ENCODE data around the gene YBX2.

YBX2 gene

DNA sequence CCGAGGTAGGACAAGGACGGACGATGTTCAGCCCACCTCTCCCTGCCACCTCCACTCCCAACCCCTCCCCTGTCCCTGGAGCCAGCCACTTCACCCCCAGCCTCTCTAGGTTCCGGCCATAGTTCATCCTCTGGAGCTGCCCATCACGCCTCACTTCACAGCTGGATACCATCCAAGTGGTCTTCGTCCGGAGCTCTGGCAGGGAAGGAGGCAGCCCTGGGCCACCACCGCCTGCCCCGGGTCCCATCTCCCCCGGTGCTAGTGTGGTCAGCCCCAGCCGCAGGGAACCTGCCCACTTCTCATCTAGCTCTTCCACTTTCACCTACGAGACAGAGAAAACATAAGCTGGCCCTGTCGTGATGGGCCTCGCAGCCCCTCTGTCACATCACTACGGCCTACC is 27.0 kb upstream of the YBX2 start:
- no peak for DNase-seq (ENCODE audit: low read depth)
- Histone ChIP-seq H3K9me3 (ENCODE audit: control insufficient read depth, low read length) (no peaks in the 10 kb centered on the region), H3K4me3 (ENCODE audit: low read length) (no peak overlapping the region), H3K4me1 (ENCODE audit: control insufficient read depth, insufficient read depth, low read length) (no peaks in the 10 kb centered on the region), H3K9ac (ENCODE audit: low read length) (no peak overlapping the region), H3K27me3 (replicated peaks; ENCODE audit: control insufficient read depth, insufficient read depth, low read length) (no peaks in the 10 kb centered on the region), H3K36me3 (ENCODE audit: control insufficient read depth, insufficient read depth, low read length, severe bottlenecking) (peaks cover 77% of the 10 kb centered on the region)

DNA sequence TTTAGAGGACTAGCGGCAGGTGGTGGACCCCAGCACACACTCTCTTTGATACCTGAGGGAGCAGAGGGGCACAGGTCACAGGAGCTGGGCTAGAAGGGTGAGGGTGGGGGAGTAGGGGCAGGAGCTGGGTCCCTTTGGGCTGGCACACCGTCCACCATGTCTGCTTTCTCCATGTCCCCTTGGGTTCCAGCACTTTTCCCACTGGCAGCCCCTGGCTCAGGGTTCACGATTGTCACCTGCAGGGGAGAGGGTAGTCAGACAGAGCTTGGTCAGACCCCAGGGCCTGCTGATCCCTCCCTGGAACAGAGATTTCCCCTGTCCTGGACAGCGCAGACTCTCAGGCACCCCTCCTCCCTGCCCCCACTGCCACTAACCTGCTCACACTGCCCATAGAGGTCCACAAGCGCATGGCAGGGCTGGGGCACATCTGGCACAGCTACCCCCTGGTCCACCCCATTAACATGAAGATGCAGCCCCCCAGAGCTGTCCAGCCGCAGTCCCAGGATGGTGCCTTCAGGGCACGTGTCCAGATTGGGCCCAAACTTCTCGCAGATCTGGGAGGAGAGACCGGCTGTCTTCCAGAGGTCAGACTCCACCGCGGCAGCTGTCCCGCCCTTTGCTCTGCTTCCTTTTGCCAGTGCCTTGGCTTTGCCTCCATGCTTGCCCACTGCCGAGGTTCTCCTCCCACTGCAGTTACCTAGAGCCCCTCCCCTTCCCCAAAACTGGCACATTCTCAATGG is 23.9 kb upstream of the YBX2 start:
- H3K4me1 ChIP-seq (ENCODE audit: control insufficient read depth, insufficient read depth, low read length) = peaks cover 19% of the 10 kb centered on the region
- peaks cover 66% of the 10 kb centered on the region for H3K36me3 ChIP-seq (ENCODE audit: control insufficient read depth, insufficient read depth, low read length, severe bottlenecking)
- H3K9ac ChIP-seq (ENCODE audit: low read length) = no peak overlapping the region
- DNase-seq (ENCODE audit: low read depth) = no peak
- no peaks in the 10 kb centered on the region for H3K9me3 ChIP-seq (ENCODE audit: control insufficient read depth, low read length)
- H3K4me3 ChIP-seq (ENCODE audit: low read length) = no peak overlapping the region
- no peaks in the 10 kb centered on the region for H3K27me3 ChIP-seq (replicated peaks; ENCODE audit: control insufficient read depth, insufficient read depth, low read length)

GRCh38 chr17:7317161-7317803 is 22.8 kb upstream of the YBX2 start:
- DNase-seq (ENCODE audit: low read depth) = no peak
- peaks cover 66% of the 10 kb centered on the region for H3K36me3 ChIP-seq (ENCODE audit: control insufficient read depth, insufficient read depth, low read length, severe bottlenecking)

DNA sequence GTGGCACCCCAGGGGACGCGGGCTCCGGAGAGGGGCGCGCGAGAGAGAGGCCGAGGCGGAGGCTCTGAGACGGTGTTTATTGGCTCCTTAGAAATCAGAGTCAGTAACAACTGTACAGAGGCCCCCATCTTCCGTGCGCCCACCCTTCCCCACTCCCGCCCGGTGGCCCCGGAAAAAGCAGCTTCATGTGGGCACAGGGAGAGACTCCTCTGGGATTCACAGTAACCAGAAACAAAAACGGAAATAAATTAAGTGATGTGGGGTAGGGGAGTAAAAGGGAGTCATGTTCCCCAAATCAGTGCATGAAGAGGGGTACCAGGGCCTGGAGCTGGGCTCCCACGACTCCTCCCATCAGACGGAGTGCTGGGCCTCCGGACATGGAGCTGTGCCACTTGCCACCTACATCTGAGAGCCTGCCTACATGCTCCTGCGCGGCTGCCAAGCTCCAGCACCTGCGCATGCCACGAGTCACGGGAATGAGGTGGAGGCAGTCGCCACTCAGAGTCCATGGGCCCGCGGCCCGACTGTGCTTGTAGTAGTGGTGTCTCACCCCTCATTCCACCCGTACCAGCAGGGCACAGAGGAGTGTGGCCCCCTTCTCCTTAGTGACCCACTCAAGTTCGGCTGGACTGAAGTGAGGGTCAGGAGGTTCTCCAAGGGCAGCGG is 21.3 kb upstream of the YBX2 start:
- no peak for DNase-seq (ENCODE audit: low read depth)
- Histone ChIP-seq H3K4me3 (ENCODE audit: low read length) (peak overlapping the region; percentile 90), H3K27me3 (replicated peaks; ENCODE audit: control insufficient read depth, insufficient read depth, low read length) (no peaks in the 10 kb centered on the region), H3K9me3 (ENCODE audit: control insufficient read depth, low read length) (no peaks in the 10 kb centered on the region), H3K36me3 (ENCODE audit: control insufficient read depth, insufficient read depth, low read length, severe bottlenecking) (peaks cover 65% of the 10 kb centered on the region), H3K4me1 (ENCODE audit: control insufficient read depth, insufficient read depth, low read length) (peaks cover 39% of the 10 kb centered on the region), H3K9ac (ENCODE audit: low read length) (peak overlapping the region; percentile 91)

More at GRCh38 chr17:7317161-7317803, 22.8 kb upstream of the YBX2 start:
- H3K4me3 ChIP-seq (ENCODE audit: low read length) = no peak overlapping the region
- no peak overlapping the region for H3K9ac ChIP-seq (ENCODE audit: low read length)
- peaks cover 29% of the 10 kb centered on the region for H3K4me1 ChIP-seq (ENCODE audit: control insufficient read depth, insufficient read depth, low read length)
- no peaks in the 10 kb centered on the region for H3K9me3 ChIP-seq (ENCODE audit: control insufficient read depth, low read length)
- H3K27me3 ChIP-seq (replicated peaks; ENCODE audit: control insufficient read depth, insufficient read depth, low read length) = no peaks in the 10 kb centered on the region

DNA sequence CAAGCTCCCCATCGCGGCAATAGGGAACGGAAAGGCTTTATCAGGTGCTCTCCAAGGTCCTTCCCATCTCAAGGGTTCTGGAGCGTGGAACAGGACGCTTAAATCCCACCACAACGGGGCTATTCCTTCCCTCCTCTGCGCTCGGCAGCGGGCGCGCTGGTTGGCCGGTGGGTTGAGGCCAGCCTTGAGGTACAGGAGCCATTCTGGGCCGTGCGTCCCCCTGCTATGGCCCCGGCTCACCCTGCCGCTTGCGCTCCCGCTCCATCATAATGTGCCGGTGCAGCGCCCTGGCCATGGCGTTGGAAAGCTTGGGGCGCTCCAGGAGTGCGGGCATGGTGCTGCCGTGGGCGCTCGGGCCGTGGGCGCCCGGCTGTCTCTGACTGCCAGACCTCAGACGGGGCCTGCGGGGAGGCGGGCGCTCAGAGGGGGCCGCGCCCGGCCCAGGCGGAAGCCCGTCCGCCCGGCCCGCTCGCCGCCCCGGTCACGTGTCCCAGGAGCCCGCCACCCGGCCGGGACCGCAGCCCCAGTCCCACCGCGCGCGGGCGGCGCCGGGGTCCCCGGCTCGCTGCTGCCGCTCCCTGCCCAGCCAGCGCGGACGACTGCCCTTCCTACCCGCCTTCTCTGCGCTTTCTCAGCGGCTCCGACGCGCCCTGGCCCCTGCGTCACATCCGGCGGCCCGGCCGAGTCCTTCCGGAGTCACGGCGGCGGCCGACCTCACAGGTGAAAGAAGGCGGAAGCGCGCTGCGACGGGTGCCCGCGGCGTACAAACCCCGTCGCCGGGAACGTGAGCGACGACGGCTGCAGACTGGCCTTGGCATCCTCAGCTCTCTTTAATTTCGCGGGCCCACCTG is 20.5 kb upstream of the YBX2 start, which contains the start of gene GPS2:
GPS2 (minus strand) TSS at position 642 of the 851 bp plus-strand sequence; CDS start at position 334, 308 bp downstream.
- Histone ChIP-seq H3K4me1 (ENCODE audit: control insufficient read depth, insufficient read depth, low read length) (peaks cover 46% of the 10 kb centered on the region), H3K9ac (ENCODE audit: low read length) (peak within 1 kb of the TSS; percentile 91), H3K4me3 (ENCODE audit: low read length) (peak within 1 kb of the TSS; percentile 90), H3K9me3 (ENCODE audit: control insufficient read depth, low read length) (no peaks in the 10 kb centered on the region), H3K27me3 (replicated peaks; ENCODE audit: control insufficient read depth, insufficient read depth, low read length) (no peaks in the 10 kb centered on the region), H3K36me3 (ENCODE audit: control insufficient read depth, insufficient read depth, low read length, severe bottlenecking) (peaks cover 67% of the 10 kb centered on the region)
- peak; percentile 93 for DNase-seq (ENCODE audit: low read depth)

- H3K36me3 ChIP-seq (ENCODE audit: control insufficient read depth, insufficient read depth, low read length, severe bottlenecking) = peaks cover 74% of the 10 kb centered on the region
Observed at GRCh38 chr17:7313890-7314718, 19.7 kb upstream of the YBX2 start.

GRCh38 chr17:7313088-7313889 is 18.9 kb upstream of the YBX2 start:
- no peak for DNase-seq (ENCODE audit: low read depth)
- peaks cover 66% of the 10 kb centered on the region for H3K36me3 ChIP-seq (ENCODE audit: control insufficient read depth, insufficient read depth, low read length, severe bottlenecking)

More at GRCh38 chr17:7313890-7314718, 19.7 kb upstream of the YBX2 start:
- Histone ChIP-seq H3K4me1 (ENCODE audit: control insufficient read depth, insufficient read depth, low read length) (peaks cover 55% of the 10 kb centered on the region), H3K4me3 (ENCODE audit: low read length) (peak overlapping the region; percentile 90), H3K9ac (ENCODE audit: low read length) (peak overlapping the region; percentile 91), H3K9me3 (ENCODE audit: control insufficient read depth, low read length) (no peaks in the 10 kb centered on the region), H3K27me3 (replicated peaks; ENCODE audit: control insufficient read depth, insufficient read depth, low read length) (no peaks in the 10 kb centered on the region)
- no peak for DNase-seq (ENCODE audit: low read depth)

GRCh38 chr17:7312432-7313087 is 18.1 kb upstream of the YBX2 start:
- H3K4me1 ChIP-seq (ENCODE audit: control insufficient read depth, insufficient read depth, low read length) = peaks cover 56% of the 10 kb centered on the region
- no peak overlapping the region for H3K9ac ChIP-seq (ENCODE audit: low read length)
- H3K9me3 ChIP-seq (ENCODE audit: control insufficient read depth, low read length) = no peaks in the 10 kb centered on the region
- H3K27me3 ChIP-seq (replicated peaks; ENCODE audit: control insufficient read depth, insufficient read depth, low read length) = no peaks in the 10 kb centered on the region
- H3K4me3 ChIP-seq (ENCODE audit: low read length) = no peak overlapping the region
- DNase-seq (ENCODE audit: low read depth) = no peak
- H3K36me3 ChIP-seq (ENCODE audit: control insufficient read depth, insufficient read depth, low read length, severe bottlenecking) = peaks cover 59% of the 10 kb centered on the region

More at GRCh38 chr17:7313088-7313889, 18.9 kb upstream of the YBX2 start:
- peak overlapping the region; percentile 91 for H3K9ac ChIP-seq (ENCODE audit: low read length)
- peak overlapping the region; percentile 90 for H3K4me3 ChIP-seq (ENCODE audit: low read length)
- no peaks in the 10 kb centered on the region for H3K27me3 ChIP-seq (replicated peaks; ENCODE audit: control insufficient read depth, insufficient read depth, low read length)
- H3K9me3 ChIP-seq (ENCODE audit: control insufficient read depth, low read length) = no peaks in the 10 kb centered on the region
- peaks cover 56% of the 10 kb centered on the region for H3K4me1 ChIP-seq (ENCODE audit: control insufficient read depth, insufficient read depth, low read length)

DNA sequence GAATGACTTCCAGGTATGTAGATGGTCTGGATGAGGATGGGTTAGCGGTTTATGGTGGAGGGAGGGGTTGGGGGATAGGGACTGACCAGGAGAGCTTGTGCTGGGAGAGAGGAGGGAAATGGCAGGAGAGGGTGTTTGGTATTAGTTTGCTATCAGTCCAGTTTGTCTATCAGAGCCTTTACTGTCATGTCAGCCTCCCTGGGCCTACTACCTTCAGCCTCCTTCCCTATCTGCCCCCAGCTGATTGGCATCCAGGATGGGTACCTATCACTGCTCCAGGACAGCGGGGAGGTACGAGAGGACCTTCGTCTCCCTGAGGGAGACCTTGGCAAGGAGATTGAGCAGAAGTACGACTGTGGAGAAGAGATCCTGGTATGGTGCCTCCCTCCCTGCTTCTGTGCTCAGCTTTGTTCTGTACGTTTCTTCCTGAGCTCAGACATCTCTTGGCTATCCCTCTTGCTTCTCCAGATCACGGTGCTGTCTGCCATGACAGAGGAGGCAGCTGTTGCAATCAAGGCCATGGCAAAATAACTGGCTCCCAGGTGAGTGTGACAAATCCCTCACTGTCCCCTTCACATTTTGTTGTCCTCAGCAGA is 16.8 kb upstream of the YBX2 start:
- Histone ChIP-seq H3K9me3 (ENCODE audit: control insufficient read depth, low read length) (no peaks in the 10 kb centered on the region), H3K9ac (ENCODE audit: low read length) (peak overlapping the region; percentile 47), H3K4me3 (ENCODE audit: low read length) (no peak overlapping the region), H3K27me3 (replicated peaks; ENCODE audit: control insufficient read depth, insufficient read depth, low read length) (no peaks in the 10 kb centered on the region), H3K4me1 (ENCODE audit: control insufficient read depth, insufficient read depth, low read length) (peaks cover 56% of the 10 kb centered on the region), H3K36me3 (ENCODE audit: control insufficient read depth, insufficient read depth, low read length, severe bottlenecking) (peaks cover 53% of the 10 kb centered on the region)
- no peak for DNase-seq (ENCODE audit: low read depth)
